ENCODE results near the gene CLINT1. TPM values are rescaled to one million over a fixed set of nuclear protein-coding genes. Genes with fewer than 3 reads are reported as not detected.

CLINT1 gene
- total and polyA plus RNA-seq, 8 donors, result 24.7 to 196 (median 78.3) TPM

- intact Hi-C loops (cut with DNase I; ENCODE audit: low total_unique reads), result no loop called here
- DNase-seq, result no peak
- Histone ChIP-seq H3K27ac (no peak overlapping the region), H3K27me3 (no peaks in the 10 kb centered on the region), H3K4me1 (peaks cover 0 to 14% (median 0%) of the 10 kb centered on the region in 4 donors), H3K4me3 (no peak overlapping the region), H3K9me3 (no peaks in the 10 kb centered on the region), H3K36me3 (peaks cover 24 to 96% (median 81%) of the 10 kb centered on the region in 4 donors)
- TF ChIP-seq EP300 (IDR thresholded peaks at IDR 0.05), result no peak
- TF ChIP-seq POLR2A (IDR thresholded peaks at IDR 0.05), result no peak
- TF ChIP-seq, protein P1, sequence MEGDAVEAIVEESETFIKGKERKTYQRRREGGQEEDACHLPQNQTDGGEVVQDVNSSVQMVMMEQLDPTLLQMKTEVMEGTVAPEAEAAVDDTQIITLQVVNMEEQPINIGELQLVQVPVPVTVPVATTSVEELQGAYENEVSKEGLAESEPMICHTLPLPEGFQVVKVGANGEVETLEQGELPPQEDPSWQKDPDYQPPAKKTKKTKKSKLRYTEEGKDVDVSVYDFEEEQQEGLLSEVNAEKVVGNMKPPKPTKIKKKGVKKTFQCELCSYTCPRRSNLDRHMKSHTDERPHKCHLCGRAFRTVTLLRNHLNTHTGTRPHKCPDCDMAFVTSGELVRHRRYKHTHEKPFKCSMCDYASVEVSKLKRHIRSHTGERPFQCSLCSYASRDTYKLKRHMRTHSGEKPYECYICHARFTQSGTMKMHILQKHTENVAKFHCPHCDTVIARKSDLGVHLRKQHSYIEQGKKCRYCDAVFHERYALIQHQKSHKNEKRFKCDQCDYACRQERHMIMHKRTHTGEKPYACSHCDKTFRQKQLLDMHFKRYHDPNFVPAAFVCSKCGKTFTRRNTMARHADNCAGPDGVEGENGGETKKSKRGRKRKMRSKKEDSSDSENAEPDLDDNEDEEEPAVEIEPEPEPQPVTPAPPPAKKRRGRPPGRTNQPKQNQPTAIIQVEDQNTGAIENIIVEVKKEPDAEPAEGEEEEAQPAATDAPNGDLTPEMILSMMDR (IDR thresholded peaks at IDR 0.05), result no peak
- TF ChIP-seq POLR2AphosphoS5 (IDR thresholded peaks at IDR 0.05), result no peak
- 69 to 95% (median 89%) methylated on average over 2 of the region's 2 CpGs for WGBS, 5 donors
These were observed 50.9 kb downstream of the CLINT1 start for GRCh38 chr5:157808043-157808442.

DNA sequence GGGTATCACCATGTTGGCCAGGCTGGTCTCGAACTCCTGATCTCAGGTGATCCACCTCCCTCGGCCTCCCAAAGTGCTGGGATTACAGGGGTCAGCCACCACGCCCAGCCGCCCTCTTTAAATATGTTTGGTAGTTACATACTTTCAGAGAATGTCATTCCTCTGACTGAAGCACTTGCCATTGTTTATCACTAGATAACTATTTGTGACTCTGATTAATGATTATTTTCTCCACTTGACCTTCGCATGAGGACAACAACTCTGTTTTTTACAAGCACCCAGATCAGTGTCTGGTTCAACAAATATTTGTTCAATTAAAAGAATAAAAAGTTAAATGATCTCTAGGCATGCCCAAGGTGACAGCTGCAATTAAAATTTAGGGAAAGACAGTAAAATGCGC lies 56.2 kb downstream of the CLINT1 start:
- H3K4me3 ChIP-seq, result no peak overlapping the region
- no peaks in the 10 kb centered on the region for H3K9me3 ChIP-seq
- H3K4me1 ChIP-seq, result peaks cover 0 to 7% (median 0%) of the 10 kb centered on the region in 4 donors
- no peak overlapping the region for H3K27ac ChIP-seq
- 89 to 94% (median 91%) methylated on average over 6 of the region's 6 CpGs for WGBS, 5 donors
- TF ChIP-seq POLR2A (IDR thresholded peaks at IDR 0.05) (no peak), POLR2AphosphoS5 (IDR thresholded peaks at IDR 0.05) (no peak), EP300 (IDR thresholded peaks at IDR 0.05) (no peak)
- TF ChIP-seq, protein P1 (IDR thresholded peaks at IDR 0.05), result no peak
- no peaks in the 10 kb centered on the region for H3K27me3 ChIP-seq
- DNase-seq, result no peak
- H3K36me3 ChIP-seq, result peaks cover 39 to 68% (median 62%) of the 10 kb centered on the region in 4 donors
- intact Hi-C loops (cut with DNase I; ENCODE audit: low total_unique reads), result no loop called here

DNA sequence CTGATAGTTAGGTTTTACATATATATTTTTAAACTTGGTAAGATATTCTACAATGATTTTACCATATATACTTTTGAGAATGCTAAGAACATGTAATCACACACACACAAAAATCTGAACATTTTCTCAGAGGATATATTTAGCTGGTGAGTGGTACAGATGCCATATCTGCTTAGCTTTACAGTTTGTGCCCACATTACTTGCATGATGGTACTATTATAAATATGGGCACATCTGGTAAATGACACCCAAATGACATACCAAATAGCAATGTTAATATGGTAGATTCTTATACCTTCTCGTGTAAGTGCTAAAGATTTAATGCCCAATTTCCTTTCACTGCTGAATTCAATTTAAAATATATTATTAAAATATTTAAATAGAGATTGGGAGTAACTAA lies 58.8 kb downstream of the CLINT1 start:
- peaks cover 0 to 7% (median 0%) of the 10 kb centered on the region in 4 donors for H3K4me1 ChIP-seq
- H3K4me3 ChIP-seq, result no peak overlapping the region
- WGBS, 5 donors, result 63 to 76% (median 74%) methylated on average over 1 of the region's 1 CpG
- H3K9me3 ChIP-seq, result no peaks in the 10 kb centered on the region
- H3K27ac ChIP-seq, result no peak overlapping the region
- peaks cover 30 to 72% (median 60%) of the 10 kb centered on the region in 4 donors for H3K36me3 ChIP-seq
- TF ChIP-seq, protein P1 (IDR thresholded peaks at IDR 0.05), result no peak
- no peak for DNase-seq
- intact Hi-C loops (cut with DNase I; ENCODE audit: low total_unique reads), result no loop called here
- H3K27me3 ChIP-seq, result no peaks in the 10 kb centered on the region

- WGBS, 5 donors, result 88 to 97% (median 92%) methylated on average over 1 of the region's 1 CpG
- DNase-seq, result no peak
- Histone ChIP-seq H3K4me1 (peaks cover 0 to 7% (median 0%) of the 10 kb centered on the region in 4 donors), H3K9me3 (no peaks in the 10 kb centered on the region), H3K27me3 (no peaks in the 10 kb centered on the region), H3K27ac (no peak overlapping the region), H3K4me3 (no peak overlapping the region), H3K36me3 (peaks cover 25 to 72% (median 59%) of the 10 kb centered on the region in 4 donors)
- no peak for TF ChIP-seq POLR2AphosphoS5 (IDR thresholded peaks at IDR 0.05)
- TF ChIP-seq, protein P1 (IDR thresholded peaks at IDR 0.05), result no peak
- no peak for TF ChIP-seq EP300 (IDR thresholded peaks at IDR 0.05)
- TF ChIP-seq POLR2A (IDR thresholded peaks at IDR 0.05), result no peak
- intact Hi-C loops (cut with DNase I; ENCODE audit: low total_unique reads), result no loop called here
These were observed 59.4 kb downstream of the CLINT1 start for GRCh38 chr5:157799578-157799977.

Measured in stomach (tissue), 9 donors.